Mesenchymal stem cell (in vitro differentiated cells and primary cell): ENCODE data around the gene XPO6.

Source experiments
- DNase-seq: peaks from one replicate; pipeline ENCODE4 v3.0.0-alpha.2; 2013
- H2AFZ ChIP-seq: one replicate; pipeline ENCODE4 v1.6.1; 2013; ENCODE audit warnings: low read depth, mild to moderate bottlenecking, control low read depth, inconsistent platforms, low read length, moderate library complexity
- H2AK5ac ChIP-seq: 2 replicates; pipeline ENCODE4 v1.6.1; 2013; ENCODE audit warnings: low read length, moderate library complexity, mild to moderate bottlenecking, inconsistent platforms; ENCODE audit not compliant: severe bottlenecking
- H2BK120ac ChIP-seq: one replicate; pipeline ENCODE4 v1.6.1; 2013; ENCODE audit warnings: low read depth, mild to moderate bottlenecking, inconsistent platforms, low read length, moderate library complexity
- H2BK12ac ChIP-seq, 2 experiments: one replicate each; pipeline ENCODE4 v1.6.1; 2013; ENCODE audit warnings: inconsistent platforms in 2 of 2, low read length in 2 of 2, mild to moderate bottlenecking in 2 of 2, moderate library complexity in 2 of 2, control low read depth in 1 of 2
- H2BK15ac ChIP-seq: one replicate; pipeline ENCODE4 v1.6.1; 2013; ENCODE audit warnings: mild to moderate bottlenecking, low read depth, inconsistent platforms; ENCODE audit not compliant: poor library complexity, severe bottlenecking
- H2BK5ac ChIP-seq: 2 replicates; pipeline ENCODE4 v1.6.1; 2013; ENCODE audit warnings: low read depth, mild to moderate bottlenecking, low read length, control low read depth, inconsistent platforms; ENCODE audit not compliant: poor library complexity, severe bottlenecking
- H3K14ac ChIP-seq, 2 experiments: one replicate each; pipeline ENCODE4 v1.6.1; 2013; ENCODE audit warnings: inconsistent platforms in 2 of 2, low read length in 2 of 2, control low read depth in 1 of 2, mild to moderate bottlenecking in 1 of 2, moderate library complexity in 1 of 2
- H3K18ac ChIP-seq, 2 experiments: one replicate each; pipeline ENCODE4 v1.6.1; 2013; ENCODE audit warnings: inconsistent platforms in 2 of 2, low read length in 2 of 2, control low read depth in 1 of 2, low read depth in 1 of 2, mild to moderate bottlenecking in 1 of 2
- H3K23ac ChIP-seq, 2 experiments: one replicate each; pipeline ENCODE4 v1.6.1; 2013; ENCODE audit warnings: inconsistent platforms in 2 of 2, low read length in 2 of 2, mild to moderate bottlenecking in 2 of 2, moderate library complexity in 2 of 2, control low read depth in 1 of 2
- H3K27ac ChIP-seq: 2 replicates; pipeline ENCODE4 v1.5.1; 2013; ENCODE audit warnings: mild to moderate bottlenecking, moderate library complexity, low read length, control low read depth, inconsistent platforms; ENCODE audit not compliant: poor library complexity, severe bottlenecking
- H3K27me3 ChIP-seq, 2 experiments: 2 replicates each; pipeline versions ENCODE4 v1.6.1 to v1.7.0; 2013; ENCODE audit warnings: low read length in 2 of 2, mild to moderate bottlenecking in 2 of 2, moderate library complexity in 2 of 2, control low read depth in 1 of 2, inconsistent platforms in 1 of 2; ENCODE audit not compliant: control insufficient read depth in 1 of 2, insufficient read depth in 1 of 2
- H3K36me3 ChIP-seq, 2 experiments: 2 replicates each; pipeline versions ENCODE4 v1.6.1 to v1.7.0; 2013; ENCODE audit warnings: low read length in 2 of 2, control low read depth in 1 of 2, inconsistent platforms in 1 of 2, low read depth in 1 of 2, mild to moderate bottlenecking in 1 of 2; ENCODE audit not compliant: insufficient read depth in 2 of 2, control insufficient read depth in 1 of 2
- H3K4ac ChIP-seq, 2 experiments: one replicate each; pipeline ENCODE4 v1.6.1; 2013; ENCODE audit warnings: inconsistent platforms in 2 of 2, low read length in 2 of 2, mild to moderate bottlenecking in 2 of 2, moderate library complexity in 2 of 2, control low read depth in 1 of 2, low read depth in 1 of 2
- H3K4me1 ChIP-seq: 2 replicates; pipeline ENCODE4 v1.6.1; 2013; ENCODE audit warnings: low read depth, low read length, control low read depth; ENCODE audit not compliant: control insufficient read depth, insufficient read depth
- H3K4me2 ChIP-seq: 2 replicates; pipeline ENCODE4 v1.6.1; 2013; ENCODE audit warnings: low read length, mild to moderate bottlenecking, inconsistent platforms; ENCODE audit not compliant: poor library complexity, severe bottlenecking
- H3K4me3 ChIP-seq, 2 experiments: 2 replicates each; pipeline versions ENCODE4 v1.5.1 to v1.7.0; 2013; ENCODE audit warnings: low read length in 2 of 2, mild to moderate bottlenecking in 2 of 2, control low read depth in 1 of 2, low read depth in 1 of 2; ENCODE audit not compliant: insufficient read depth in 1 of 2
- H3K79me1 ChIP-seq: replicated peaks from 2 replicates; pipeline ENCODE4 v1.6.1; 2013; ENCODE audit warnings: mild to moderate bottlenecking, control low read depth, low read length, inconsistent platforms; ENCODE audit not compliant: poor library complexity, severe bottlenecking
- H3K9ac ChIP-seq: 2 replicates; pipeline ENCODE4 v1.7.0; 2013; ENCODE audit warnings: mild to moderate bottlenecking, low read length, moderate library complexity
- H3K9me3 ChIP-seq: 2 replicates; pipeline ENCODE4 v1.7.0; 2013; ENCODE audit warnings: mild to moderate bottlenecking, low read length; ENCODE audit not compliant: control insufficient read depth
- H4K8ac ChIP-seq: one replicate; pipeline ENCODE4 v1.6.1; 2013; ENCODE audit warnings: inconsistent platforms, mild to moderate bottlenecking, low read length, moderate library complexity
- H4K91ac ChIP-seq: one replicate; pipeline ENCODE4 v1.6.1; 2013; ENCODE audit warnings: mild to moderate bottlenecking, low read length, inconsistent platforms
- WGBS: methylation state at CpG from one replicate; pipeline ENCODE4 v1.1.7; 2013; ENCODE audit warnings: mixed read lengths; 5-methylcytosine and 5-hydroxymethylcytosine counted together

XPO6 gene

DNA sequence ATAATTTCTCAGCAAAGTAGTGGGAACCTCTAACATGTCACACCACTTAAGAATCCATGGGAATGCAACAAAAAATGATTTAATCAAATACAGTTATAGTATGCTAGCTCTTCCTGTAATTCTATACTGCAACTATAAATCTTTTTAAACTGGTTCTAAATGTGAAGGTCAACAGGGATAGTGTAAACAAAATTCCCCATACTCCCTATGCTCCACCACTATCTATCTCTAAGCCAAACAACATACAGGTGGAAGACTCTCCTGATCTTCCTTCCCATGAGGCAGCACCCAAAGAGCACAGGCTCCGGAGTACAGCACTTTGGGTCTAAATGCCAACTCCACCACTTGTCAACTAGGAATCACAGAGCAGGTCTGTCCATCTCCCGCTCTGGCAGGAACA, 4.4 kb downstream of the XPO6 start:
- H3K9me3 ChIP-seq, result no peaks in the 10 kb centered on the region

GRCh38 chr16:28205974-28206373, 5.8 kb downstream of the XPO6 start:
- no peaks in the 10 kb centered on the region for H3K27me3 ChIP-seq
- H4K91ac ChIP-seq, result no peak overlapping the region
- H3K4me1 ChIP-seq, result peaks cover 11% of the 10 kb centered on the region
- no peak overlapping the region for H3K4me2 ChIP-seq
- H3K79me1 ChIP-seq, result peaks cover 13% of the 10 kb centered on the region
- no peak overlapping the region for H3K4me3 ChIP-seq
- peaks cover 23 to 67% of the 10 kb centered on the region in 2 experiments for H3K36me3 ChIP-seq
- H2BK15ac ChIP-seq, result no peak overlapping the region
- DNase-seq, result no peak
- H3K9me3 ChIP-seq, result no peaks in the 10 kb centered on the region
- no peak overlapping the region for H3K23ac ChIP-seq
- H2AFZ ChIP-seq, result no peak overlapping the region
- H2BK120ac ChIP-seq, result no peak overlapping the region
- WGBS, result no CpG with 5 or more reads among the region's 4 CpGs
- H2BK5ac ChIP-seq, result no peak overlapping the region
- no peak overlapping the region for H3K18ac ChIP-seq
- no peak overlapping the region for H3K9ac ChIP-seq
- no peak overlapping the region for H3K4ac ChIP-seq
- no peak overlapping the region for H3K14ac ChIP-seq
- no peak overlapping the region for H4K8ac ChIP-seq
- no peak overlapping the region for H2AK5ac ChIP-seq
- no peak overlapping the region for H2BK12ac ChIP-seq
- H3K27ac ChIP-seq, result no peak overlapping the region

More for the DNA sequence above, 4.4 kb downstream of the XPO6 start:
- H2BK5ac ChIP-seq, result no peak overlapping the region
- H3K27me3 ChIP-seq, result no peaks in the 10 kb centered on the region
- no peak for DNase-seq
- no peak overlapping the region for H4K91ac ChIP-seq
- no peak overlapping the region for H3K4me3 ChIP-seq
- no peak overlapping the region for H4K8ac ChIP-seq
- WGBS, result 100% methylated on average over 1 of the region's 2 CpGs
- H3K79me1 ChIP-seq, result peaks cover 13% of the 10 kb centered on the region
- H3K4me2 ChIP-seq, result no peak overlapping the region
- H3K27ac ChIP-seq, result no peak overlapping the region
- peaks cover 16 to 56% of the 10 kb centered on the region in 2 experiments for H3K36me3 ChIP-seq
- H2BK15ac ChIP-seq, result no peak overlapping the region
- H3K4ac ChIP-seq, result no peak overlapping the region
- H2BK12ac ChIP-seq, result no peak overlapping the region
- H2AK5ac ChIP-seq, result no peak overlapping the region
- peaks cover 10% of the 10 kb centered on the region for H3K4me1 ChIP-seq
- H3K14ac ChIP-seq, result no peak overlapping the region
- no peak overlapping the region for H2AFZ ChIP-seq
- H3K18ac ChIP-seq, result no peak overlapping the region
- no peak overlapping the region for H3K23ac ChIP-seq
- no peak overlapping the region for H2BK120ac ChIP-seq
- no peak overlapping the region for H3K9ac ChIP-seq

DNA sequence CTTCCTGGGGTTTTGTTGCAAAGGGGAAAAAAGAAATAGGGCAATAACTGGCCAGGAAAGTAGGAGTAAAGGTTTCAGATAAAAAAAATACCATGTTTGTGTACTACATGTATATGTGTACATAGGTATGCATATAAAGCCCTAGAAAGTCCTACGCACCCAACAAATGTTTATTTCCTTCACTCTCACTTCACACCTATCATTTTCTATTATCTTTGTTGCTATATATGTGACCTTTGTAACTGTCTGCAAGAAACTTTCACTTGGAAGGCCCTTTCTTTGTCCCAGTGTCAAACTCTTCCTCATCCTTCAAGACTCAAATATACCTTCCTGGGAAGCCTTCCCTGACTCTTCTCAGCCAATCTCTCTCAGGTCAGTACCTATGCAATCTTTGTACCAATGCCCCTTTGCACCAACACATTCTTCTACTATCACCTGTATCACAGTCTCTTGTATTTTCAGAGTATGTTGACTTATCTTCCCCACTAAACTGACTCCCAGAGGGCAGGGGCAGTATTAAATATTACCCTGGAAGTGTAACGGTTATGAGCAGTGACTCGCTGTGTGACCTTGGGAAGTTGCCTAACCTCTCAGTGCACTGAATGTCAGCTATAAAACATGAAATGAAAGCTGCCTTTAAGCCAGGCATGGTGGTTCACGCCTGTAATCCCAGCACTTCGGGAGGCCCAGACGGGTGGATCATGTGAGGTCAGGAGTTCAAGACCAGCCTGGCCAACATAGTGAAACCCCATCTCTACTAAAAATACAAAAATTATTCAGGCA, 6.5 kb downstream of the XPO6 start:
- H2BK5ac ChIP-seq, result no peak overlapping the region
- H3K27ac ChIP-seq, result no peak overlapping the region
- no peak overlapping the region for H3K14ac ChIP-seq
- DNase-seq, result no peak
- H3K4ac ChIP-seq, result no peak overlapping the region
- H2AFZ ChIP-seq, result no peak overlapping the region
- H2AK5ac ChIP-seq, result no peak overlapping the region
- H2BK120ac ChIP-seq, result no peak overlapping the region
- H3K23ac ChIP-seq, result no peak overlapping the region
- no peak overlapping the region for H3K4me3 ChIP-seq
- H3K9me3 ChIP-seq, result no peaks in the 10 kb centered on the region
- no peak overlapping the region for H2BK12ac ChIP-seq
- H3K4me2 ChIP-seq, result no peak overlapping the region
- peaks cover 11% of the 10 kb centered on the region for H3K4me1 ChIP-seq
- WGBS, result 98% methylated on average over 6 of the region's 6 CpGs
- H3K18ac ChIP-seq, result no peak overlapping the region
- no peak overlapping the region for H4K8ac ChIP-seq
- H3K79me1 ChIP-seq, result peaks cover 13% of the 10 kb centered on the region
- H3K9ac ChIP-seq, result no peak overlapping the region
- H3K36me3 ChIP-seq, result peaks cover 25 to 74% of the 10 kb centered on the region in 2 experiments
- H4K91ac ChIP-seq, result no peak overlapping the region
- no peak overlapping the region for H2BK15ac ChIP-seq
- no peaks in the 10 kb centered on the region for H3K27me3 ChIP-seq

- H2BK12ac ChIP-seq, result no peak overlapping the region
These were observed 7.1 kb downstream of the XPO6 start for GRCh38 chr16:28204622-28205021.

More at GRCh38 chr16:28204622-28205021, 7.1 kb downstream of the XPO6 start:
- H3K27me3 ChIP-seq, result no peaks in the 10 kb centered on the region
- no peak overlapping the region for H4K8ac ChIP-seq
- no peak overlapping the region for H2BK120ac ChIP-seq
- H3K23ac ChIP-seq, result no peak overlapping the region
- no peak overlapping the region for H3K18ac ChIP-seq
- H4K91ac ChIP-seq, result no peak overlapping the region
- no peak overlapping the region for H2AFZ ChIP-seq
- WGBS, result 96% methylated on average over 6 of the region's 6 CpGs
- H2BK15ac ChIP-seq, result no peak overlapping the region
- no peak overlapping the region for H3K4me2 ChIP-seq
- H3K9me3 ChIP-seq, result no peaks in the 10 kb centered on the region
- peaks cover 13% of the 10 kb centered on the region for H3K79me1 ChIP-seq
- H2BK5ac ChIP-seq, result no peak overlapping the region
- H3K27ac ChIP-seq, result no peak overlapping the region
- H3K9ac ChIP-seq, result no peak overlapping the region
- peaks cover 22 to 76% of the 10 kb centered on the region in 2 experiments for H3K36me3 ChIP-seq
- H3K4me1 ChIP-seq, result peaks cover 6% of the 10 kb centered on the region
- no peak overlapping the region for H2AK5ac ChIP-seq
- H3K14ac ChIP-seq, result peak overlapping the region in 1 of 2 experiments; percentile 36
- no peak overlapping the region for H3K4ac ChIP-seq
- DNase-seq, result no peak
- H3K4me3 ChIP-seq, result no peak overlapping the region
